ENCODE measurements around the gene QPCTL. TPM values are rescaled to one million over a fixed set of nuclear protein-coding genes. Genes with fewer than 3 reads are reported as not detected.

Gene QPCTL
- total and polyA plus RNA-seq, 2 of the 4 experiments (the other 2 are of a cell fraction) = 6.6 to 11.5 TPM

DNA sequence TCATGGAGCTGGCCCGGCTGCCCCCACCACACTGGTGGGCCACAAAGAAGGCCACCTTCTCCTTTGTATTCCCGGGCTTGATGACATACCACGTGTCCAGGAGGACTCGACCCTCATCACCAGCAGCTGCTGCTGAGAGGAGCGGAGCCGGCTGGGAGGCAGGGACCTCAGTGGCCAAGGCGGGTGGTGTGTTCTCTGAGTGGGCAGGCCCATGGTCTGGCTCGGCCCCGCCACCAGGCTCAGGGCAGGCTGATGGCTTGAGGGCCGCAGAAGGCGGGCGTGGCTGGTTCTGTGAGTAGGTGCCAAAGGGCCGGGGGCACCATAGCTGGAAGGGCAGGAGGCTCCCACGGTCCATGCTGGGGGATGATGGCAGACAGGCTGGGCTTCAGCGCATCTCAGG, 20.7 kb downstream of the QPCTL start:
- Histone ChIP-seq H2AK9ac (replicated peaks; ENCODE audit: low read depth, low read length, poor library complexity) (no peak overlapping the region), H2AFZ (replicated peaks; ENCODE audit: low read length, poor library complexity) (no peak overlapping the region), H3K9ac (ENCODE audit: low read depth, low read length) (no peak overlapping the region), H3K56ac (ENCODE audit: extremely low read depth, insufficient read depth, low read length) (no peak overlapping the region), H3K9me1 (ENCODE audit: insufficient read depth, low read length) (no peaks in the 10 kb centered on the region), H4K20me1 (ENCODE audit: insufficient read depth, low read length) (no peaks in the 10 kb centered on the region), H3K27ac (ENCODE audit: insufficient read depth, low read length) (no peak overlapping the region), H3K4me3 (ENCODE audit: insufficient read depth, low read depth, low read length) (no peak overlapping the region), H3K79me1 (ENCODE audit: low read depth in 1 of 2, low read length in 2 of 2) (peaks cover 29 to 66% of the 10 kb centered on the region in 2 experiments), H3K14ac (replicated peaks; ENCODE audit: low read depth, low read length) (no peak overlapping the region), H3K23ac (ENCODE audit: low read depth, low read length) (no peak overlapping the region), H3K9me3 (ENCODE audit: control insufficient read depth, insufficient read depth, low read length) (no peaks in the 10 kb centered on the region), H4K8ac (ENCODE audit: low read depth in 2 of 2, low read length in 2 of 2) (no peak overlapping the region), H4K91ac (ENCODE audit: insufficient read depth, low read depth, low read length) (no peak overlapping the region), H2BK20ac (ENCODE audit: low read depth, low read length) (no peak overlapping the region), H2BK120ac (ENCODE audit: low read depth, low read length) (no peak overlapping the region), H4K5ac (ENCODE audit: low read depth, low read length) (no peak overlapping the region), H3K4me1 (ENCODE audit: control insufficient read depth, insufficient read depth, low read length) (peaks cover 6% of the 10 kb centered on the region), H2BK15ac (ENCODE audit: low read depth, low read length) (no peak overlapping the region), H3K4ac (ENCODE audit: low read depth, low read length) (no peak overlapping the region), H3K27me3 (ENCODE audit: control insufficient read depth, insufficient read depth, low read length) (no peaks in the 10 kb centered on the region), H2AK5ac (ENCODE audit: low read depth, low read length) (no peak overlapping the region), H3K4me2 (ENCODE audit: low read depth, low read length) (no peak overlapping the region), H3K36me3 (ENCODE audit: control insufficient read depth, insufficient read depth, low read length) (peaks cover 20% of the 10 kb centered on the region), H3K18ac (ENCODE audit: low read depth, low read length) (no peak overlapping the region), H2BK5ac (ENCODE audit: low read depth, low read length, poor library complexity, severe bottlenecking) (no peak overlapping the region)
- ATAC-seq (ENCODE audit: low read depth) (no peak), DNase-seq (no peak)
- ChIA-PET POLR2A (ENCODE audit: unreplicated experiment) (no interaction called here), CTCF (no interaction called here)
- 95% methylated on average over 4 of the region's 15 CpGs; no CpG with 5 or more reads in 1 of the 2 experiments for WGBS, 2 experiments (ENCODE audit: extremely low coverage in 2 of 2, insufficient read length in 1 of 2)
- TF ChIP-seq MXI1 (IDR thresholded peaks at IDR 0.05; ENCODE audit: borderline replicate concordance, low read depth, low read length) (no peak), CEBPB (IDR thresholded peaks at IDR 0.05; ENCODE audit: low read depth, low read length) (no peak), RCOR1 (IDR thresholded peaks at IDR 0.05; ENCODE audit: insufficient replicate concordance, low read length) (no peak), RFX5 (IDR thresholded peaks at IDR 0.05; ENCODE audit: low read depth, low read length) (no peak), SMC3 (IDR thresholded peaks at IDR 0.05; ENCODE audit: low read depth, low read length) (no peak), RAD21 (IDR thresholded peaks at IDR 0.05; ENCODE audit: low read length) (no peak), MAFK (IDR thresholded peaks at IDR 0.05; ENCODE audit: low read depth, low read length) (no peak), CHD1 (IDR thresholded peaks at IDR 0.05; ENCODE audit: low read depth, low read length) (no peak), POLR2A (IDR thresholded peaks at IDR 0.05; ENCODE audit: low read depth, low read length) (no peak), BHLHE40 (IDR thresholded peaks at IDR 0.05; ENCODE audit: low read depth, low read length) (no peak), NFE2L2 (IDR thresholded peaks at IDR 0.05; ENCODE audit: low read depth, low read length) (no peak), FOS (IDR thresholded peaks at IDR 0.05; ENCODE audit: low read depth, low read length) (no peak), MAZ (IDR thresholded peaks at IDR 0.05; ENCODE audit: borderline replicate concordance, low read depth, low read length) (no peak)
- TF ChIP-seq, protein P1, sequence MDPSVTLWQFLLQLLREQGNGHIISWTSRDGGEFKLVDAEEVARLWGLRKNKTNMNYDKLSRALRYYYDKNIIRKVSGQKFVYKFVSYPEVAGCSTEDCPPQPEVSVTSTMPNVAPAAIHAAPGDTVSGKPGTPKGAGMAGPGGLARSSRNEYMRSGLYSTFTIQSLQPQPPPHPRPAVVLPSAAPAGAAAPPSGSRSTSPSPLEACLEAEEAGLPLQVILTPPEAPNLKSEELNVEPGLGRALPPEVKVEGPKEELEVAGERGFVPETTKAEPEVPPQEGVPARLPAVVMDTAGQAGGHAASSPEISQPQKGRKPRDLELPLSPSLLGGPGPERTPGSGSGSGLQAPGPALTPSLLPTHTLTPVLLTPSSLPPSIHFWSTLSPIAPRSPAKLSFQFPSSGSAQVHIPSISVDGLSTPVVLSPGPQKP (IDR thresholded peaks at IDR 0.05; ENCODE audit: borderline replicate concordance, low read depth, low read length) = no peak
- TF ChIP-seq, protein P2, sequence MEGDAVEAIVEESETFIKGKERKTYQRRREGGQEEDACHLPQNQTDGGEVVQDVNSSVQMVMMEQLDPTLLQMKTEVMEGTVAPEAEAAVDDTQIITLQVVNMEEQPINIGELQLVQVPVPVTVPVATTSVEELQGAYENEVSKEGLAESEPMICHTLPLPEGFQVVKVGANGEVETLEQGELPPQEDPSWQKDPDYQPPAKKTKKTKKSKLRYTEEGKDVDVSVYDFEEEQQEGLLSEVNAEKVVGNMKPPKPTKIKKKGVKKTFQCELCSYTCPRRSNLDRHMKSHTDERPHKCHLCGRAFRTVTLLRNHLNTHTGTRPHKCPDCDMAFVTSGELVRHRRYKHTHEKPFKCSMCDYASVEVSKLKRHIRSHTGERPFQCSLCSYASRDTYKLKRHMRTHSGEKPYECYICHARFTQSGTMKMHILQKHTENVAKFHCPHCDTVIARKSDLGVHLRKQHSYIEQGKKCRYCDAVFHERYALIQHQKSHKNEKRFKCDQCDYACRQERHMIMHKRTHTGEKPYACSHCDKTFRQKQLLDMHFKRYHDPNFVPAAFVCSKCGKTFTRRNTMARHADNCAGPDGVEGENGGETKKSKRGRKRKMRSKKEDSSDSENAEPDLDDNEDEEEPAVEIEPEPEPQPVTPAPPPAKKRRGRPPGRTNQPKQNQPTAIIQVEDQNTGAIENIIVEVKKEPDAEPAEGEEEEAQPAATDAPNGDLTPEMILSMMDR (conservative IDR thresholded peaks at IDR 0.05; ENCODE audit: low read depth, low read length) = no peak
- TF ChIP-seq, protein P3, sequence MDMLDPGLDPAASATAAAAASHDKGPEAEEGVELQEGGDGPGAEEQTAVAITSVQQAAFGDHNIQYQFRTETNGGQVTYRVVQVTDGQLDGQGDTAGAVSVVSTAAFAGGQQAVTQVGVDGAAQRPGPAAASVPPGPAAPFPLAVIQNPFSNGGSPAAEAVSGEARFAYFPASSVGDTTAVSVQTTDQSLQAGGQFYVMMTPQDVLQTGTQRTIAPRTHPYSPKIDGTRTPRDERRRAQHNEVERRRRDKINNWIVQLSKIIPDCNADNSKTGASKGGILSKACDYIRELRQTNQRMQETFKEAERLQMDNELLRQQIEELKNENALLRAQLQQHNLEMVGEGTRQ (IDR thresholded peaks at IDR 0.05; ENCODE audit: low read depth, low read length) = no peak
- intact Hi-C loops (cut with micrococcal nuclease) (no loop called here), dilution Hi-C loops (cut with HindIII; ENCODE audit: low sequenced_read_pairs, unreplicated experiment) (no loop called here), in situ Hi-C loops (cut with MboI; ENCODE audit: low sequenced_read_pairs) (no loop called here)
- BruUV-seq (replicated peaks) = no TSS peak

All from IMR-90 (cell line).